Gastrocnemius medialis (tissue), 4 donors: ENCODE measurements around the gene ASIC3. TPM values are rescaled to one million over a fixed set of nuclear protein-coding genes. Genes with fewer than 3 reads are reported as not detected.

Experiments
- ATAC-seq, 2 donors: fragments of 150-250 bp; one replicate each; pipeline ENCODE4 v1.9.1; 2016
- DNase-seq, 2 donors: peaks; one replicate each; pipeline ENCODE4 v3.0.0-alpha.2; 2019
- H3K27ac ChIP-seq, 4 donors: fragments of 200-600 bp; sonication (generic); 1 replicate in 1 of 4; 2 replicates in 3 of 4; pipeline ENCODE4 v1.5.1; 2016 to 2018; ENCODE audit warnings: mild to moderate bottlenecking in 2 of 4, moderate library complexity in 1 of 4
- H3K27me3 ChIP-seq, 3 donors: fragments of 200-600 bp; sonication (generic) in 2 of 3; 1 replicate in 1 of 3; 2 replicates in 2 of 3; pipeline versions ENCODE4 v1.5.1 to v1.6.0; 2016 to 2019; ENCODE audit warnings: mild to moderate bottlenecking in 1 of 3, moderate library complexity in 1 of 3
- H3K36me3 ChIP-seq, 2 donors: fragments of 200-600 bp; sonication (generic) in 1 of 2; one replicate each; pipeline ENCODE4 v1.5.1; 2017 to 2018
- H3K4me1 ChIP-seq, 2 donors: fragments of 200-600 bp; sonication (generic) in 1 of 2; one replicate each; pipeline ENCODE4 v1.5.1; 2016 to 2017; ENCODE audit warnings: mild to moderate bottlenecking in 2 of 2
- H3K4me3 ChIP-seq, 4 donors: fragments of 200-600 bp; sonication (generic) in 3 of 4; 1 replicate in 1 of 4; 2 replicates in 3 of 4; pipeline ENCODE4 v1.5.1; 2016 to 2019; ENCODE audit warnings: mild to moderate bottlenecking in 2 of 4
- H3K9me3 ChIP-seq, 3 donors: fragments of 200-600 bp; sonication (generic) in 2 of 3; 1 replicate in 1 of 3; 2 replicates in 2 of 3; pipeline ENCODE4 v1.5.1; 2016 to 2019
- POLR2A ChIP-seq, 2 donors: fragments of 450-650 bp; IDR thresholded peaks; one replicate each; pipeline ENCODE4 v1.6.1; 2017; ENCODE audit warnings: antibody characterized with exemption in 2 of 2, mild to moderate bottlenecking in 2 of 2, moderate library complexity in 2 of 2
- in situ Hi-C, 4 donors: fragments of 200-750 bp; cut with MboI; loops; one replicate each; pipeline versions ENCODE4 v1.15.0 to v1.8.0; 2017; ENCODE audit warnings: low sequenced_read_pairs in 4 of 4
- intact Hi-C: fragments of 100-400 bp; cut with DNase I; formaldehyde crosslinking; loops from one replicate; pipeline ENCODE4 v1.15.1; 2023; ENCODE audit warnings: low total_unique reads
- total RNA-seq, 4 donors: library from RNA; depleted of rRNA; stranded (reverse); fragments of >200 nt; gene quantifications; one replicate each; pipeline versions ENCODE4 v1.1.0 to v1.2.3, GENCODE V29; 2016
- TF ChIP-seq, protein P1 (sequence below), 5 experiments: fragments of 450-650 bp in 3 of 5; fragments of 200-600 bp in 2 of 5; sonication (generic) in 2 of 5; IDR thresholded peaks in 4 of 5; conservative IDR thresholded peaks in 1 of 5; 1 replicate in 4 of 5; 2 replicates in 1 of 5; pipeline ENCODE4 v1.5.1; 2016 to 2019; ENCODE audit warnings: antibody characterized with exemption in 5 of 5, mild to moderate bottlenecking in 3 of 5, moderate library complexity in 3 of 5

Gene ASIC3
- total RNA-seq, 4 donors from 2014 or later, result 0.72 to 11.0 (median 2.5) TPM

DNA sequence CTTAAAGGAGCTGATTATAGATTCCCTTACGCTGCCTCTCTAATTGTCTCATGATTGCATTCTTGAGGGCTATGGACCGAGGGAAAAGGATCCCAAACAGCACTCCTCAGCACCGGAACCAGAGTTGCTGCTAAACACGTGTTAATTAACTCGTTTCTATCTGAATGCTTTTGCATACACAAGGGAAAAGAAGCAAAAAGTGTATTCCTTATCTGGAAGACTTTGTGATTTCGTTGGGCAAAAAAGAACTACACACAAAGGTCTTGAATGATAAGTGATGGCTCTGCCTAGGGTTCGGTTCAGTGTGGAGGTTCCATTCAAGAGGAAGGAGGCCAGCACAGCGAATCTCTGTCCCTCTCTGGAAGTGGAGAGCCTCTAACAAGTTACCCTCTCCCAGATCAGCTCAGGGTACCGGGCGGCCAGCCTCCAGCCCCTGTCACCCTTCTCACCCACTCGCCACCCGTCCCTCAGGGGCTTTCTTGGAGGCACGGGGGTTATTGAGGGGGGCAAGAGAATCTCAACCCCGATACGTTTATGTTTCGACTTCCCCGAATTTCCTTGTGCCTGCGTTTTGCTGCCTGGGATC is 10.5 kb downstream of the ASIC3 start:
- Histone ChIP-seq H3K4me3 (peak overlapping the region; percentile 71 to 92 (median 86)), H3K9me3 (no peaks in the 10 kb centered on the region), H3K27me3 (no peaks in the 10 kb centered on the region), H3K36me3 (no peaks in the 10 kb centered on the region), H3K4me1 (peaks cover 22 to 44% of the 10 kb centered on the region in 2 donors), H3K27ac (peak overlapping the region; percentile 93 to 99 (median 98))
- ATAC-seq, result peak; percentile 15 to 17
- DNase-seq, result no peak
- in situ Hi-C loops, result no loop called here
- intact Hi-C loops, result loop anchor here (1.0 to 5.0 kb wide), 4 partner anchors 21 to 1698 kb away; partner anchors contain the start of genes ABCB8, ACTR3B, AGAP3 and FASTK
- TF ChIP-seq, protein P1, sequence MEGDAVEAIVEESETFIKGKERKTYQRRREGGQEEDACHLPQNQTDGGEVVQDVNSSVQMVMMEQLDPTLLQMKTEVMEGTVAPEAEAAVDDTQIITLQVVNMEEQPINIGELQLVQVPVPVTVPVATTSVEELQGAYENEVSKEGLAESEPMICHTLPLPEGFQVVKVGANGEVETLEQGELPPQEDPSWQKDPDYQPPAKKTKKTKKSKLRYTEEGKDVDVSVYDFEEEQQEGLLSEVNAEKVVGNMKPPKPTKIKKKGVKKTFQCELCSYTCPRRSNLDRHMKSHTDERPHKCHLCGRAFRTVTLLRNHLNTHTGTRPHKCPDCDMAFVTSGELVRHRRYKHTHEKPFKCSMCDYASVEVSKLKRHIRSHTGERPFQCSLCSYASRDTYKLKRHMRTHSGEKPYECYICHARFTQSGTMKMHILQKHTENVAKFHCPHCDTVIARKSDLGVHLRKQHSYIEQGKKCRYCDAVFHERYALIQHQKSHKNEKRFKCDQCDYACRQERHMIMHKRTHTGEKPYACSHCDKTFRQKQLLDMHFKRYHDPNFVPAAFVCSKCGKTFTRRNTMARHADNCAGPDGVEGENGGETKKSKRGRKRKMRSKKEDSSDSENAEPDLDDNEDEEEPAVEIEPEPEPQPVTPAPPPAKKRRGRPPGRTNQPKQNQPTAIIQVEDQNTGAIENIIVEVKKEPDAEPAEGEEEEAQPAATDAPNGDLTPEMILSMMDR (IDR thresholded peaks at IDR 0.05 in 4 of 5, conservative IDR thresholded peaks at IDR 0.05 in 1 of 5), result no peak
- no peak for TF ChIP-seq POLR2A (IDR thresholded peaks at IDR 0.05)

DNA sequence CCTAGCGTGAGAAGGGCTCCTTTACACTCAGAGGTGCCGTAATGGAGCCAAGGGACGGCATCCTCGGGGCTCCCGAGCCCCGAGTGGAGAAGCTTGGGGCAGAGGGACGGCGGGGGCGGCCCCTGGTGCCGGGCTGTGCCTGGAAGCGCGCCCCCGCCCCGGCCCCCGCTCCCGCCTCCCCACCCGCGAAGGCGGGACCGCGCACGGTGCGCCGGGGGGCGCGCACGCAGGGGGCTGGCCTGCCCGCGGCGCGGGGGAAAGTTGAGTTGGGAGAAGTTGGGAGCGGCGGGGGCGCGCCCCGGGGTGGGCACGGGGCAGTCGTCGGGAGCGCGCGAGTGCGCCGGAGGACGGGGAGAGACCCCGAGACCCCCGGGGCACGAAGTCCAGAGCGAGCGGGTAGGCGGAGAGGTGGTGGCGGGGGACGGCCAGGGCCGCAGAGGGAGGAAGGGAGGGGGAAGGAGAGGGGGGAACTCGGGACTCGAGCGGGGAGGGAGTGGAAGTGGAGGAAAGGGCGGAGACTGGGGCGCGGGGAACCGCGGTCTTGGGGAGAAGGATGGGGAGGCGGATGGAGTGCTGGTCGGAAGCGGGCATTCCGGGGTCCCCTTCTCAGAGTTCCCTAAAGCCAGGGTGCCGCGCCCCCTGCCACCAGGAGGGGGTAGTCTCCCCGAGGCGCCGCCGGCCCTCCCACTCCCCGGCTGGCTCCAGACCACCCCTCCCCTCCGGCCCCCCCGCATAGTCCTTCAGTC is 11.2 kb downstream of the ASIC3 start, which contains the start of gene SLC4A2:
Gene SLC4A2, plus strand, starts transcription at position 223 of the 746 bp plus-strand sequence. CDS start 2,399 bp downstream, outside the sequence.
- intact Hi-C loops, result loop anchor here (1.0 to 5.0 kb wide), 4 partner anchors 21 to 1698 kb away; partner anchors contain the start of genes ACTR3B, AGAP3 and FASTK
- no peaks in the 10 kb centered on the region for H3K27me3 ChIP-seq
- peak within 1 kb of the TSS; percentile 71 to 92 (median 86) for H3K4me3 ChIP-seq
- in situ Hi-C loops, result no loop called here
- H3K27ac ChIP-seq, result peak within 1 kb of the TSS; percentile 93 to 99 (median 98)
- H3K36me3 ChIP-seq, result peaks cover 0 to 6% of the 10 kb centered on the region in 2 donors
- no peaks in the 10 kb centered on the region for H3K9me3 ChIP-seq
- DNase-seq (peak; percentile 69 to 71), ATAC-seq (peak; percentile 49 to 52)
- peaks cover 22 to 44% of the 10 kb centered on the region in 2 donors for H3K4me1 ChIP-seq
- peak; percentile 64 to 69 for TF ChIP-seq POLR2A (IDR thresholded peaks at IDR 0.05)
- TF ChIP-seq, protein P1 (IDR thresholded peaks at IDR 0.05 in 4 of 5, conservative IDR thresholded peaks at IDR 0.05 in 1 of 5), result peak; percentile 24 to 66 (median 56)

DNA sequence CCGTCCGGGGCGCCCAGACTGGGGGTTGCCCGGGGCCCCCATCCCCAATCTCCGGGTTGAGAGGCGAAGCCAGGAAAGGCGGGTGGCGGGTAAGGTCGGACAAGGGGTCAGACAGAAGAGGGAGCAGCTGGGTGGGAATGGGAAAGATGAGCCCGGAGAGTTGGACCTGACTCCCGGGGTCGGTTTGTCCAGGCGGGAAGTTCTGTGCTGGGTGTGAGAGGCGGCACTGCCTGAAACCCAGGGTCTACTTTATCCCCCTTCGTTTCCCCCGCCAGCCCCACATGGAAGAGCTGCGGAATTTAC is 11.7 kb downstream of the ASIC3 start:
- in situ Hi-C loops, result no loop called here
- DNase-seq (no peak), ATAC-seq (no peak)
- peak overlapping the region; percentile 93 to 99 (median 98) for H3K27ac ChIP-seq
- H3K9me3 ChIP-seq, result no peaks in the 10 kb centered on the region
- no peak for TF ChIP-seq POLR2A (IDR thresholded peaks at IDR 0.05)
- TF ChIP-seq, protein P1 (IDR thresholded peaks at IDR 0.05 in 4 of 5, conservative IDR thresholded peaks at IDR 0.05 in 1 of 5), result peak in 1 of 5 experiments; percentile 1
- intact Hi-C loops, result loop anchor here (2.0 kb wide), 1 partner anchor 51 kb away; no protein-coding TSS in a partner anchor
- H3K4me1 ChIP-seq, result peaks cover 22 to 44% of the 10 kb centered on the region in 2 donors
- no peaks in the 10 kb centered on the region for H3K27me3 ChIP-seq
- H3K36me3 ChIP-seq, result peaks cover 0 to 11% of the 10 kb centered on the region in 2 donors
- peak overlapping the region; percentile 71 to 92 (median 86) for H3K4me3 ChIP-seq

DNA sequence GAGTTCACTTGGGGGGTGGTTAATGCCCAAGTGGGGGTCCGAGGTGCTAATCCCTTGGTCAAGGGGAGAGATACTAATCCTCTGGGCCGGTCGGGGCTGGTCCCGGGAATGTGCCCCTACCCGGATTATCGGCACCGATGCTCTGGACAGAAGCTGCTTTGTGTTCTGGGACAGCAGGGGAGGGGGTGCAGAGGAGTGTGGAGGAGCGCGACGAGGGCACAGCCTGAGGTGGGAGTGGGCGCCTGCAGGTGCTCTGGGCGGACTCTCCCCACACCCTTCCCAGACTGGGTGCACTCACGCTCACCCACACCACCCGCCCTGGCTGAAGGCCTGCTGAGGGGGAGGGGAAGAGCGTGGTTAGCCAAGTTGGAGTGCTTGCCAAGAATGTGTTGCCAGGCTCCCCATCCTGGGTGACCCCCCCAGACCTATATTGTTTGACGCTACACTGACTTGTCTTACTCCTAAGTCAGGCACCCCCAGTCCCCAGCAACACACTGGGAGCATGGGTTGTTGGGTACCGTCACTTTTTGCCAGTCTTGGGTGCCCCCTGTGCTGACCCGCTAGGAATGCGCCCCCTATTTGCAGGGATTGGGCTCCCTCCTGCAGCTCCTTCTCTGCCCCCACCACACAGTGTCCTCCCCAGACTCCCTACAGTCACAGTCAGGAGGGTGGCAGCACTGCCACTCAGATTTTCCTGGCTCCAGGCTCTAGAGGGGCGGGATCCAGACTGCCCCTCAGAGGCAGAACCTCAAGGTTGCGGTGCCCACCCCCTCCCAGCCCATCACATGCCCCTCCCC is 12.3 kb downstream of the ASIC3 start:
- in situ Hi-C loops (no loop called here), intact Hi-C loops (loop anchor here (2.0 kb wide), 1 partner anchor 50 kb away; no protein-coding TSS in a partner anchor)

More for the DNA sequence above, 12.3 kb downstream of the ASIC3 start:
- Histone ChIP-seq H3K27me3 (no peaks in the 10 kb centered on the region), H3K4me1 (peaks cover 22 to 44% of the 10 kb centered on the region in 2 donors), H3K4me3 (peak overlapping the region; percentile 71 to 92 (median 86)), H3K36me3 (peaks cover 0 to 17% of the 10 kb centered on the region in 2 donors), H3K27ac (peak overlapping the region; percentile 93 to 99 (median 98)), H3K9me3 (no peaks in the 10 kb centered on the region)
- ATAC-seq (no peak), DNase-seq (no peak)
- TF ChIP-seq POLR2A (IDR thresholded peaks at IDR 0.05), result no peak
- TF ChIP-seq, protein P1 (IDR thresholded peaks at IDR 0.05 in 4 of 5, conservative IDR thresholded peaks at IDR 0.05 in 1 of 5), result no peak
